Measurements from ENCODE around the gene FRMD4A.
"Not testable (repeated sequence)": the region's sequence is repeated elsewhere in the genome, so short reads cannot be mapped to it uniquely, and the experiment has no call there.

The FRMD4A gene

GRCh38 chr10:13873196-13873595 lies 457.5 kb downstream of the FRMD4A start:
- no peaks in the 10 kb centered on the region for H3K4me1 ChIP-seq (ENCODE audit: control insufficient read depth, insufficient read depth, low read length, poor library complexity, severe bottlenecking)

GRCh38 chr10:13872411-13872810 lies 458.3 kb downstream of the FRMD4A start:
- Histone ChIP-seq H3K27ac (ENCODE audit: insufficient read depth, low read length, poor library complexity, severe bottlenecking) (no peak overlapping the region), H3K36me3 (ENCODE audit: control insufficient read depth, insufficient read depth, low read length) (no peaks in the 10 kb centered on the region), H3K27me3 (replicated peaks; ENCODE audit: control insufficient read depth, insufficient read depth, low read length, poor library complexity, severe bottlenecking) (no peaks in the 10 kb centered on the region), H3K4me1 (ENCODE audit: control insufficient read depth, insufficient read depth, low read length, poor library complexity, severe bottlenecking) (no peaks in the 10 kb centered on the region), H3K4me3 (ENCODE audit: insufficient read depth, low read depth, low read length, poor library complexity, severe bottlenecking) (no peak overlapping the region), H3K9me3 (ENCODE audit: control insufficient read depth, low read length) (no peaks in the 10 kb centered on the region)
- DNase-seq = no peak

More at GRCh38 chr10:13873196-13873595, 457.5 kb downstream of the FRMD4A start:
- H3K9me3 ChIP-seq (ENCODE audit: control insufficient read depth, low read length) = no peaks in the 10 kb centered on the region
- H3K36me3 ChIP-seq (ENCODE audit: control insufficient read depth, insufficient read depth, low read length) = no peaks in the 10 kb centered on the region
- no peak for DNase-seq
- H3K4me3 ChIP-seq (ENCODE audit: insufficient read depth, low read depth, low read length, poor library complexity, severe bottlenecking) = no peak overlapping the region
- no peaks in the 10 kb centered on the region for H3K27me3 ChIP-seq (replicated peaks; ENCODE audit: control insufficient read depth, insufficient read depth, low read length, poor library complexity, severe bottlenecking)
- H3K27ac ChIP-seq (ENCODE audit: insufficient read depth, low read length, poor library complexity, severe bottlenecking) = no peak overlapping the region

- DNase-seq = no peak
Measured at GRCh38 chr10:13871776-13872175, 458.9 kb downstream of the FRMD4A start.

GRCh38 chr10:13871011-13871410 lies 459.7 kb downstream of the FRMD4A start:
- H3K27ac ChIP-seq (ENCODE audit: insufficient read depth, low read length, poor library complexity, severe bottlenecking) = no peak overlapping the region
- no peak for DNase-seq
- H3K9me3 ChIP-seq (ENCODE audit: control insufficient read depth, low read length) = no peaks in the 10 kb centered on the region
- no peak overlapping the region for H3K4me3 ChIP-seq (ENCODE audit: insufficient read depth, low read depth, low read length, poor library complexity, severe bottlenecking)
- no peaks in the 10 kb centered on the region for H3K27me3 ChIP-seq (replicated peaks; ENCODE audit: control insufficient read depth, insufficient read depth, low read length, poor library complexity, severe bottlenecking)
- no peaks in the 10 kb centered on the region for H3K36me3 ChIP-seq (ENCODE audit: control insufficient read depth, insufficient read depth, low read length)
- no peaks in the 10 kb centered on the region for H3K4me1 ChIP-seq (ENCODE audit: control insufficient read depth, insufficient read depth, low read length, poor library complexity, severe bottlenecking)

More at GRCh38 chr10:13871776-13872175, 458.9 kb downstream of the FRMD4A start:
- Histone ChIP-seq H3K4me3 (ENCODE audit: insufficient read depth, low read depth, low read length, poor library complexity, severe bottlenecking) (no peak overlapping the region), H3K9me3 (ENCODE audit: control insufficient read depth, low read length) (no peaks in the 10 kb centered on the region), H3K27ac (ENCODE audit: insufficient read depth, low read length, poor library complexity, severe bottlenecking) (no peak overlapping the region), H3K4me1 (ENCODE audit: control insufficient read depth, insufficient read depth, low read length, poor library complexity, severe bottlenecking) (no peaks in the 10 kb centered on the region), H3K27me3 (replicated peaks; ENCODE audit: control insufficient read depth, insufficient read depth, low read length, poor library complexity, severe bottlenecking) (no peaks in the 10 kb centered on the region), H3K36me3 (ENCODE audit: control insufficient read depth, insufficient read depth, low read length) (no peaks in the 10 kb centered on the region)

GRCh38 chr10:13869295-13869664 lies 461.4 kb downstream of the FRMD4A start:
- H3K4me3 ChIP-seq (ENCODE audit: insufficient read depth, low read depth, low read length, poor library complexity, severe bottlenecking) = no peak overlapping the region
- no peaks in the 10 kb centered on the region for H3K9me3 ChIP-seq (ENCODE audit: control insufficient read depth, low read length)
- H3K4me1 ChIP-seq (ENCODE audit: control insufficient read depth, insufficient read depth, low read length, poor library complexity, severe bottlenecking) = no peaks in the 10 kb centered on the region
- no peak overlapping the region for H3K27ac ChIP-seq (ENCODE audit: insufficient read depth, low read length, poor library complexity, severe bottlenecking)
- DNase-seq = no peak
- no peaks in the 10 kb centered on the region for H3K27me3 ChIP-seq (replicated peaks; ENCODE audit: control insufficient read depth, insufficient read depth, low read length, poor library complexity, severe bottlenecking)
- no peaks in the 10 kb centered on the region for H3K36me3 ChIP-seq (ENCODE audit: control insufficient read depth, insufficient read depth, low read length)

GRCh38 chr10:13868528-13869294 lies 462.0 kb downstream of the FRMD4A start:
- no peak for DNase-seq
- Histone ChIP-seq H3K27ac (ENCODE audit: insufficient read depth, low read length, poor library complexity, severe bottlenecking) (no peak overlapping the region), H3K4me3 (ENCODE audit: insufficient read depth, low read depth, low read length, poor library complexity, severe bottlenecking) (no peak overlapping the region), H3K9me3 (ENCODE audit: control insufficient read depth, low read length) (no peaks in the 10 kb centered on the region), H3K36me3 (ENCODE audit: control insufficient read depth, insufficient read depth, low read length) (no peaks in the 10 kb centered on the region), H3K27me3 (replicated peaks; ENCODE audit: control insufficient read depth, insufficient read depth, low read length, poor library complexity, severe bottlenecking) (no peaks in the 10 kb centered on the region), H3K4me1 (ENCODE audit: control insufficient read depth, insufficient read depth, low read length, poor library complexity, severe bottlenecking) (no peaks in the 10 kb centered on the region)

GRCh38 chr10:13867822-13868221 lies 462.9 kb downstream of the FRMD4A start:
- Histone ChIP-seq H3K27ac (ENCODE audit: insufficient read depth, low read length, poor library complexity, severe bottlenecking) (no peak overlapping the region), H3K4me1 (ENCODE audit: control insufficient read depth, insufficient read depth, low read length, poor library complexity, severe bottlenecking) (no peaks in the 10 kb centered on the region), H3K9me3 (ENCODE audit: control insufficient read depth, low read length) (no peaks in the 10 kb centered on the region), H3K4me3 (ENCODE audit: insufficient read depth, low read depth, low read length, poor library complexity, severe bottlenecking) (no peak overlapping the region), H3K27me3 (replicated peaks; ENCODE audit: control insufficient read depth, insufficient read depth, low read length, poor library complexity, severe bottlenecking) (no peaks in the 10 kb centered on the region), H3K36me3 (ENCODE audit: control insufficient read depth, insufficient read depth, low read length) (no peaks in the 10 kb centered on the region)
- no peak for DNase-seq

GRCh38 chr10:13865758-13866491 lies 464.8 kb downstream of the FRMD4A start:
- no peaks in the 10 kb centered on the region for H3K36me3 ChIP-seq (ENCODE audit: control insufficient read depth, insufficient read depth, low read length)
- H3K4me1 ChIP-seq (ENCODE audit: control insufficient read depth, insufficient read depth, low read length, poor library complexity, severe bottlenecking) = no peaks in the 10 kb centered on the region
- DNase-seq = no peak
- H3K27me3 ChIP-seq (replicated peaks; ENCODE audit: control insufficient read depth, insufficient read depth, low read length, poor library complexity, severe bottlenecking) = no peaks in the 10 kb centered on the region
- H3K27ac ChIP-seq (ENCODE audit: insufficient read depth, low read length, poor library complexity, severe bottlenecking) = no peak overlapping the region
- no peaks in the 10 kb centered on the region for H3K9me3 ChIP-seq (ENCODE audit: control insufficient read depth, low read length)
- no peak overlapping the region for H3K4me3 ChIP-seq (ENCODE audit: insufficient read depth, low read depth, low read length, poor library complexity, severe bottlenecking)

- DNase-seq; H3K27ac ChIP-seq (ENCODE audit: insufficient read depth, low read length, poor library complexity, severe bottlenecking); H3K27me3 ChIP-seq (replicated peaks; ENCODE audit: control insufficient read depth, insufficient read depth, low read length, poor library complexity, severe bottlenecking); H3K36me3 ChIP-seq (ENCODE audit: control insufficient read depth, insufficient read depth, low read length); H3K9me3 ChIP-seq (ENCODE audit: control insufficient read depth, low read length); H3K4me1 ChIP-seq (ENCODE audit: control insufficient read depth, insufficient read depth, low read length, poor library complexity, severe bottlenecking); H3K4me3 ChIP-seq (ENCODE audit: insufficient read depth, low read depth, low read length, poor library complexity, severe bottlenecking): not testable (repeated sequence)
Measured at GRCh38 chr10:13865220-13865619, 465.5 kb downstream of the FRMD4A start.

GRCh38 chr10:13862546-13863233 lies 468.0 kb downstream of the FRMD4A start:
- H3K4me3 ChIP-seq (ENCODE audit: insufficient read depth, low read depth, low read length, poor library complexity, severe bottlenecking) = no peak overlapping the region

More at GRCh38 chr10:13862546-13863233, 468.0 kb downstream of the FRMD4A start:
- Histone ChIP-seq H3K36me3 (ENCODE audit: control insufficient read depth, insufficient read depth, low read length) (no peaks in the 10 kb centered on the region), H3K27ac (ENCODE audit: insufficient read depth, low read length, poor library complexity, severe bottlenecking) (no peak overlapping the region), H3K27me3 (replicated peaks; ENCODE audit: control insufficient read depth, insufficient read depth, low read length, poor library complexity, severe bottlenecking) (no peaks in the 10 kb centered on the region), H3K9me3 (ENCODE audit: control insufficient read depth, low read length) (no peaks in the 10 kb centered on the region), H3K4me1 (ENCODE audit: control insufficient read depth, insufficient read depth, low read length, poor library complexity, severe bottlenecking) (no peaks in the 10 kb centered on the region)
- no peak for DNase-seq

Data from effector memory CD4-positive, alpha-beta T cell (primary cell).